Aorta (tissue), 4 donors: ENCODE results near the gene ETV2. TPM values are rescaled to one million over a fixed set of nuclear protein-coding genes. Genes with fewer than 3 reads are reported as not detected.

ENCODE experiments used
- polyA plus RNA-seq, 2 donors: library from polyadenylated mRNA; stranded (reverse); fragments of 200-250 nt; gene quantifications; one replicate each; pipeline ENCODE4 v1.2.3, GENCODE V29; 2013
- total RNA-seq, 2 donors: library from RNA; stranded (reverse); fragmentation: NEBNext Ultra II Directional; extraction: Animal tissue kit (Norgen Biotek cat#: 25700); gene quantifications; one replicate each; pipeline ENCODE4 v1.2.1, GENCODE V29; 2021
- donor health status: healthy with polysubstance abuse.
- donor health status: Bipolar disorder and iron deficiency.
- donor health status: DM: no; HTN: no; CAD: no.
- donor health status: DM: yes; HTN: yes; CAD: no.

The ETV2 gene
- total and polyA plus RNA-seq, 4 donors = 0.46 to 1.9 (median 0.92) TPM

Other genes starting within 250 kb of the ETV2 start
- 1 to 10 TPM; 1.2 to 2.0 TPM for gene FFAR2, start 193.5 kb upstream of the ETV2 start, total RNA-seq
- gene FFAR2, start 193.5 kb upstream of the ETV2 start, polyA plus RNA-seq = under 1 TPM in 1 of 2 donors, not detected in 1; 0.15 TPM
- gene KRTDAP, start 151.3 kb upstream of the ETV2 start, total RNA-seq = not detected
- gene KRTDAP, start 151.3 kb upstream of the ETV2 start, polyA plus RNA-seq = not detected
- gene DMKN, start 128.1 kb upstream of the ETV2 start, total RNA-seq = 10 to 100 TPM; 25.9 to 27.1 TPM
- 10 to 100 TPM; 22.2 to 43.7 TPM for gene DMKN, start 128.1 kb upstream of the ETV2 start, polyA plus RNA-seq
- gene SBSN, start 113.4 kb upstream of the ETV2 start, total RNA-seq = not detected
- gene SBSN, start 113.4 kb upstream of the ETV2 start, polyA plus RNA-seq = under 1 TPM in 1 of 2 donors, not detected in 1; 0.23 TPM
- gene GAPDHS, start 108.3 kb upstream of the ETV2 start, total RNA-seq = not detected
- not detected for gene GAPDHS, start 108.3 kb upstream of the ETV2 start, polyA plus RNA-seq
- 10 to 100 TPM; 48.0 to 52.2 TPM for gene TMEM147, start 96.1 kb upstream of the ETV2 start, total RNA-seq
- gene TMEM147, start 96.1 kb upstream of the ETV2 start, polyA plus RNA-seq = 100 to 1,000 TPM in 1 of 2 donors, 10 to 100 TPM in 1; 86.0 to 123 TPM
- gene ATP4A, start 78.1 kb upstream of the ETV2 start, total RNA-seq = not detected
- not detected for gene ATP4A, start 78.1 kb upstream of the ETV2 start, polyA plus RNA-seq
- gene PMIS2, start 55.6 kb upstream of the ETV2 start, total RNA-seq = not detected
- not detected for gene PMIS2, start 55.6 kb upstream of the ETV2 start, polyA plus RNA-seq
- 10 to 100 TPM in 1 of 2 donors, 1 to 10 TPM in 1; 5.3 to 10.5 TPM for gene HAUS5, start 29.0 kb upstream of the ETV2 start, total RNA-seq
- 10 to 100 TPM in 1 of 2 donors, 1 to 10 TPM in 1; 2.9 to 17.5 TPM for gene HAUS5, start 29.0 kb upstream of the ETV2 start, polyA plus RNA-seq
- 10 to 100 TPM; 53.7 to 62.0 TPM for gene RBM42, start 12.7 kb upstream of the ETV2 start, total RNA-seq
- gene RBM42, start 12.7 kb upstream of the ETV2 start, polyA plus RNA-seq = 10 to 100 TPM; 41.8 to 66.8 TPM
- 100 to 1,000 TPM; 196 to 216 TPM for gene COX6B1, start 6.6 kb downstream of the ETV2 start, total RNA-seq
- gene COX6B1, start 6.6 kb downstream of the ETV2 start, polyA plus RNA-seq = 100 to 1,000 TPM; 502 to 730 TPM
- not detected for gene UPK1A, start 24.8 kb downstream of the ETV2 start, total RNA-seq
- gene UPK1A, start 24.8 kb downstream of the ETV2 start, polyA plus RNA-seq = 1 to 10 TPM in 1 of 2 donors, under 1 TPM in 1; 0.54 to 1.5 TPM
- under 1 TPM in 1 of 2 donors, not detected in 1; 0.19 TPM for gene ZBTB32, start 62.8 kb downstream of the ETV2 start, total RNA-seq
- gene ZBTB32, start 62.8 kb downstream of the ETV2 start, polyA plus RNA-seq = not detected
- 10 to 100 TPM; 33.6 to 37.9 TPM for gene KMT2B, start 76.3 kb downstream of the ETV2 start, total RNA-seq
- 10 to 100 TPM in 1 of 2 donors, 1 to 10 TPM in 1; 6.4 to 43.3 TPM for gene KMT2B, start 76.3 kb downstream of the ETV2 start, polyA plus RNA-seq
- gene IGFLR1, start 100.7 kb downstream of the ETV2 start, total RNA-seq = 10 to 100 TPM in 1 of 2 donors, 1 to 10 TPM in 1; 8.1 to 14.9 TPM
- gene IGFLR1, start 100.7 kb downstream of the ETV2 start, polyA plus RNA-seq = 10 to 100 TPM in 1 of 2 donors, 1 to 10 TPM in 1; 5.1 to 10.9 TPM
- 10 to 100 TPM; 14.8 to 22.0 TPM for gene U2AF1L4, start 103.7 kb downstream of the ETV2 start, total RNA-seq
- 10 to 100 TPM; 24.7 to 70.4 TPM for gene U2AF1L4, start 103.7 kb downstream of the ETV2 start, polyA plus RNA-seq
- 10 to 100 TPM; 32.9 to 37.0 TPM for gene PSENEN, start 103.9 kb downstream of the ETV2 start, total RNA-seq
- 10 to 100 TPM; 32.4 to 59.2 TPM for gene PSENEN, start 103.9 kb downstream of the ETV2 start, polyA plus RNA-seq
- 10 to 100 TPM; 10.6 to 13.3 TPM for gene LIN37, start 106.8 kb downstream of the ETV2 start, total RNA-seq
- gene LIN37, start 106.8 kb downstream of the ETV2 start, polyA plus RNA-seq = 10 to 100 TPM; 13.1 to 91.2 TPM
- 100 to 1,000 TPM; 148 to 152 TPM for gene HSPB6, start 115.3 kb downstream of the ETV2 start, total RNA-seq
- gene HSPB6, start 115.3 kb downstream of the ETV2 start, polyA plus RNA-seq = 100 to 1,000 TPM in 1 of 2 donors, 10 to 100 TPM in 1; 73.9 to 131 TPM
- gene PROSER3, start 116.4 kb downstream of the ETV2 start, total RNA-seq = 10 to 100 TPM; 18.7 to 19.6 TPM
- gene PROSER3, start 116.4 kb downstream of the ETV2 start, polyA plus RNA-seq = 10 to 100 TPM in 1 of 2 donors, 1 to 10 TPM in 1; 4.1 to 18.7 TPM
- 10 to 100 TPM; 12.3 to 27.8 TPM for gene ARHGAP33, start 133.8 kb downstream of the ETV2 start, total RNA-seq
- 10 to 100 TPM in 1 of 2 donors, 1 to 10 TPM in 1; 1.9 to 22.1 TPM for gene ARHGAP33, start 133.8 kb downstream of the ETV2 start, polyA plus RNA-seq
- gene PRODH2, start 171.1 kb downstream of the ETV2 start, total RNA-seq = not detected
- not detected for gene PRODH2, start 171.1 kb downstream of the ETV2 start, polyA plus RNA-seq
- gene NPHS1, start 210.8 kb downstream of the ETV2 start, total RNA-seq = not detected
- not detected for gene NPHS1, start 210.8 kb downstream of the ETV2 start, polyA plus RNA-seq
- gene KIRREL2, start 215.2 kb downstream of the ETV2 start, total RNA-seq = not detected
- under 1 TPM; 0.08 to 0.50 TPM for gene KIRREL2, start 215.2 kb downstream of the ETV2 start, polyA plus RNA-seq
- gene APLP1, start 226.8 kb downstream of the ETV2 start, total RNA-seq = 10 to 100 TPM; 12.9 to 13.5 TPM
- gene APLP1, start 226.8 kb downstream of the ETV2 start, polyA plus RNA-seq = 10 to 100 TPM in 1 of 2 donors, 1 to 10 TPM in 1; 7.6 to 23.0 TPM